ENCODE data around the gene MVB12B. TPM values are rescaled to one million over a fixed set of nuclear protein-coding genes. Genes with fewer than 3 reads are reported as not detected.

MVB12B gene
- total RNA-seq, 6 experiments from 2014 or later, result 7.2 to 16.2 (median 9.1) TPM

GRCh38 chr9:126316085-126316655 lies 10.5 kb upstream of the MVB12B start:
- intact Hi-C loops (cut with DNase I), result loop anchor here in 1 of 2 donors (10.0 kb wide), 1 partner anchor 179 kb away; no protein-coding TSS in a partner anchor

GRCh38 chr9:126317513-126317912 lies 9.1 kb upstream of the MVB12B start:
- 47% methylated on average over 4 of the region's 4 CpGs for WGBS (ENCODE audit: insufficient coverage, low coverage, low lambda C conversion rate, missing lambda C conversion rate)
- peak; percentile 83 to 95 (median 88) for ATAC-seq
- no peaks in the 10 kb centered on the region for H3K36me3 ChIP-seq
- intact Hi-C loops (cut with DNase I), result loop anchor here in 1 of 2 donors (10.0 kb wide), 1 partner anchor 177 kb away; no protein-coding TSS in a partner anchor
- H3K4me3 ChIP-seq, result no peak overlapping the region
- peak; percentile 47 to 58 (median 53) for TF ChIP-seq CTCF (IDR thresholded peaks at IDR 0.05)
- TF ChIP-seq POLR2A (IDR thresholded peaks at IDR 0.05), result no peak
- H3K4me1 ChIP-seq, result no peaks in the 10 kb centered on the region
- H3K27me3 ChIP-seq, result no peaks in the 10 kb centered on the region
- no peak overlapping the region for H3K27ac ChIP-seq
- DNase-seq, result no peak
- H3K9me3 ChIP-seq, result no peaks in the 10 kb centered on the region

More at GRCh38 chr9:126316085-126316655, 10.5 kb upstream of the MVB12B start:
- no peaks in the 10 kb centered on the region for H3K4me1 ChIP-seq
- 88% methylated on average over 3 of the region's 3 CpGs for WGBS (ENCODE audit: insufficient coverage, low coverage, low lambda C conversion rate, missing lambda C conversion rate)
- ATAC-seq (no peak), DNase-seq (no peak)
- no peak overlapping the region for H3K27ac ChIP-seq
- no peaks in the 10 kb centered on the region for H3K27me3 ChIP-seq
- no peaks in the 10 kb centered on the region for H3K9me3 ChIP-seq
- no peak overlapping the region for H3K4me3 ChIP-seq
- TF ChIP-seq POLR2A (IDR thresholded peaks at IDR 0.05) (no peak), CTCF (IDR thresholded peaks at IDR 0.05) (no peak)
- no peaks in the 10 kb centered on the region for H3K36me3 ChIP-seq

GRCh38 chr9:126318858-126319257 lies 7.8 kb upstream of the MVB12B start:
- Histone ChIP-seq H3K4me1 (no peaks in the 10 kb centered on the region), H3K27me3 (no peaks in the 10 kb centered on the region), H3K9me3 (peaks cover 0 to 2% (median under 1%) of the 10 kb centered on the region in 4 donors), H3K36me3 (no peaks in the 10 kb centered on the region), H3K4me3 (no peak overlapping the region), H3K27ac (no peak overlapping the region)
- no peak for TF ChIP-seq CTCF (IDR thresholded peaks at IDR 0.05)
- TF ChIP-seq POLR2A (IDR thresholded peaks at IDR 0.05), result no peak
- 76% methylated on average over 4 of the region's 6 CpGs for WGBS (ENCODE audit: insufficient coverage, low coverage, low lambda C conversion rate, missing lambda C conversion rate)
- ATAC-seq, result no peak
- intact Hi-C loops (cut with DNase I), result loop anchor here in 1 of 2 donors (10.0 kb wide), 1 partner anchor 176 kb away; no protein-coding TSS in a partner anchor
- DNase-seq, result no peak

GRCh38 chr9:126319671-126320070 lies 7.0 kb upstream of the MVB12B start:
- no peaks in the 10 kb centered on the region for H3K36me3 ChIP-seq
- no peak overlapping the region for H3K27ac ChIP-seq
- H3K4me1 ChIP-seq, result no peaks in the 10 kb centered on the region
- intact Hi-C loops (cut with DNase I), result loop anchor here in 1 of 2 donors (10.0 kb wide), 1 partner anchor 175 kb away; no protein-coding TSS in a partner anchor
- no peak overlapping the region for H3K4me3 ChIP-seq
- no peaks in the 10 kb centered on the region for H3K27me3 ChIP-seq
- 74% methylated on average over 2 of the region's 5 CpGs for WGBS (ENCODE audit: insufficient coverage, low coverage, low lambda C conversion rate, missing lambda C conversion rate)
- peaks cover 0 to 8% (median 3%) of the 10 kb centered on the region in 4 donors for H3K9me3 ChIP-seq
- DNase-seq (no peak), ATAC-seq (no peak)
- TF ChIP-seq CTCF (IDR thresholded peaks at IDR 0.05) (no peak), POLR2A (IDR thresholded peaks at IDR 0.05) (no peak)
